Activated T-cell treated with anti-CD3 and anti-CD28 coated beads, Interleukin-2, amount 50 U/mL, for 48 hours (primary cell): ENCODE measurements around the gene CASP1.

ENCODE experiments used
- DNase-seq, 2 experiments: peaks; one replicate each; pipeline ENCODE4 v3.0.0-alpha.2; 2020

The CASP1 gene

GRCh38 chr11:104979839-104980238 is 55.1 kb downstream of the CASP1 start:
- DNase-seq: no peak
